ENCODE results near the gene ZNF346.

The ZNF346 gene

DNA sequence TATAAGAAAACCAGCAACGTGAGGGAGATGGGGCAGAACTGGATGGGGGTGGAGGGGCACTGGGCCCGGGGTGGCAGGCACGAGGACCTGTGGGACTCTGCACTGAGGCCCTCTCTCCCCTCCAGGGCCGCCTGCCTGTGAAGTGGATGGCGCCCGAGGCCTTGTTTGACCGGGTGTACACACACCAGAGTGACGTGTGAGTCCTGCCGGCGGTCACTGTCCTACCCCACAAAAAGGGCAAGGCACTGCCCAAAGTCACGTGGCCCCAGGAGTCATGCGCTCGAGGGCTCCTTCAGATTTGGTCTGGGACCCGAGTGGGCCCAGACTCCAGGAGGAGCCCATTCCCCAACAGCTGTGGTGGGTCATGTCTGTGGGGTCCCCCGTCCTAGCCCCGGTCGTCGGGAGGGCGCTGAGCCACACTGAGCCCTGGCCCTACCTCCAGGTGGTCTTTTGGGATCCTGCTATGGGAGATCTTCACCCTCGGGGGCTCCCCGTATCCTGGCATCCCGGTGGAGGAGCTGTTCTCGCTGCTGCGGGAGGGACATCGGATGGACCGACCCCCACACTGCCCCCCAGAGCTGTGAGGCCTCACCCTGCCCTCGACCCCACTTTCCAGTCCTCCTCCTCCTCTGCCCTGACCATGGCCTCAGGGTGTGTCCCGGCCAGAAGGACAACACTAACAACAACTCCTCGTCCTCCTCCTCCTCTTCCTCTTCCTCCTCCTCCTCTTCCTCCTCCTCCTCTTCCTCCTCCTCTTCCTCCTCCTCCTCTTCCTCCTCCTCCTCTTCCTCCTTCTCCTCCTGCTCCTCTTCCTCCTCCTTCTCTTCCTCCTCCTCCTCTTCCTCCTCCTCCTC is 73.9 kb downstream of the ZNF346 start:
- no peak for DNase-seq

DNA sequence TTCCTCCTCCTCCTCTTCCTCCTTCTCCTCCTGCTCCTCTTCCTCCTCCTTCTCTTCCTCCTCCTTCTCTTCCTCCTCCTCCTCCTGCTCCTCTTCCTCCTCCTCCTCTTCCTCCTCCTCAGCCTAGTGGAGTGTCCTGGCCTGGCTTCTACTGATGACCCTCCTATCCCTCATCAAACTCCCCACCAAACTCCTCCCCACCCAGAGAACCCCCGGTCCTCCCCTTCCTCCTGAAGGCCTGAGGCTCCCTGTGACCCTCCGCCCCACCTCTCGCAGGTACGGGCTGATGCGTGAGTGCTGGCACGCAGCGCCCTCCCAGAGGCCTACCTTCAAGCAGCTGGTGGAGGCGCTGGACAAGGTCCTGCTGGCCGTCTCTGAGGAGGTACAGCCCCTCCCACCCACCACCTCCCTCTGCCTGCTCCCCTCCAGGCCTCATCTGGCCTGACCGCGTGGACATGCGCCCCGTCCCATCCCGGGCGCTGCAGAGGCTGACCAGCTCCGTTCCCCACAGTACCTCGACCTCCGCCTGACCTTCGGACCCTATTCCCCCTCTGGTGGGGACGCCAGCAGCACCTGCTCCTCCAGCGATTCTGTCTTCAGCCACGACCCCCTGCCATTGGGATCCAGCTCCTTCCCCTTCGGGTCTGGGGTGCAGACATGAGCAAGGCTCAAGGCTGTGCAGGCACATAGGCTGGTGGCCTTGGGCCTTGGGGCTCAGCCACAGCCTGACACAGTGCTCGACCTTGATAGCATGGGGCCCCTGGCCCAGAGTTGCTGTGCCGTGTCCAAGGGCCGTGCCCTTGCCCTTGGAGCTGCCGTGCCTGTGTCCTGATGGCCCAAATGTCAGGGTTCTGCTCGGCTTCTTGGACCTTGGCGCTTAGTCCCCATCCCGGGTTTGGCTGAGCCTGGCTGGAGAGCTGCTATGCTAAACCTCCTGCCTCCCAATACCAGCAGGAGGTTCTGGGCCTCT is 74.8 kb downstream of the ZNF346 start:
- peak in 1 of 3 experiments; percentile 6 for DNase-seq

DNA sequence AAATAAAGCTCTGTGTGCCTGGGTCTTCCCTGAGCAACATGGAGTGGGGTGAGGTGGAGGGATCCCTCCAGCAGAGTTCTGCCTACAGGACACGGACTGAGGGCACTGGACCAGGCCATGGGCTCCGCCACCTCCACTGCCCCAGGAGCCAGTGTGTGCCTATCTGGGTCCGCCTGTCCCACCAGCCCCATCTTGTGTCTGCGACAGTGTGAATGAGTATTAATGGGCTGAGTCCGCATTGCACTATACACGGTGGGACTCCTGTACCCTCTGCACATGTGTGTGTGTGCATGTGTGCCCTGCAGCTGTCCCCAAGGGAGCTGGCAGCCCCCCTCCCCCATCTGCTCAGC is 75.6 kb downstream of the ZNF346 start:
- peak in 1 of 3 experiments; percentile 22 for DNase-seq

DNA sequence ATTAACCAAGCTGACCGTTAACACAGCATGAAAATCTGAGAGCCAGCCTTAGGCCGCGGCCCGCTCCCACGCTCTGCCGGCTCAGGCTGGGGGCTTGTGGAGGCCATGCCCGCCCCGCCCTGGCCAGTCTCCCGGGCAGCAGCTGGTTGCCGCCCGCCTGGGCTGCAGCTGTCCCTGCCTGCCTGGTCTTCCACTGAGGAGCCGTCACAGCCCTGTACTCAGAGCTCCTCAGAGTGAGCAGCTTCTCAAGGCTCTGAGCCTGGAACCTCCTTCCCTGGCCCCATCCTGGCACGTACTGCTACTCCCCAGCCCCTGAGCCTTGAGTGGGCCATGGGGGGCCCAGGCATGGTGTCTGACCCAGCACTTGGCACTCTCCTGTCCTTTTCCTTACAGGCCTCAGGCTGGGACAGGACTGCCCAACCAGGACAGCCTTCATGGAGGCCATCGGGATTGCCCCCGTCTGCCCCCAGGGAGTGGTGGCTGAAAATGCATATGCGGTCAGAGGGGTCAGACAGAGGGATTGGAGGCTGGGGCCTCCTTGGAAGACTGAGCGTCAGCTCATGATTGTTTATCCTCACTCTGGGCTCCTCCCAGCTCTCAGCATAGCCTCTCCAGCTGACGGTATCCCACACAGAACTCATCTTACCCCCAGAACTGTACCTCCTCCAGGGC is 76.1 kb downstream of the ZNF346 start:
- peak in 1 of 3 experiments; percentile 52 for DNase-seq

DNA sequence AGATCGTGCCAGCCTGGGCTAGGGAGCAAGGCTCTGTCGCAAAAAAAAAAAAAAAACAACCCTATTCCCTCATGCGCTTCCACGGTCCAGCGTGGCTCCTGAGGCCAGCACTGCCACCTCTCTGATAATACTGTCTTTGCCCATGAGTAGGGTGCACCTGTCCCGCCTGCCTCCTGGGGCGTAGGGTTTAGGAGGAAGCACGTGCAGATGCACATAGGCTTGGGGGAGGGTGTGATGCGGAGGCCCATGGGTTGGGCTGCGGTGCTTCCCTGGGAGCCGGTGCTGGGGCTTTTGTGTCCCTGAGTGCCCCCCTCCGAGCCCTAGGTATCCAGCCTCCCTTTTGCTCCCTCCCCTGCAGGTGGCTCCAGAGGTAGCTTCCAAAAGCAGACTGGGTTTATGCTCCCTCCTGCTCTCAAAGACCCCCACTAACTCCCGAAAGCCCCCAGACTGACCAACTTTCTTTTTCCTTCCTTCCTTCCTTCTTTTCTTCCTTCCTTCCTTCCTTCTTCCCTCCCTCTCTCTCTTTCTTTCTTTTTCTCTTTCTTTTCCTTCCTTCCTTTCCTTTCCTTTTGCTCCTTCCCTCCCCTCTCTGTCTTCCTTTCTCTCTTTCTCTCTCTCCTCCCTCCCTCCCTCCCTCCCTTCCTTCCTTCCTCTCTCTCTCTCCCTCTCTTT is 77.1 kb downstream of the ZNF346 start:
- DNase-seq, result peak in 2 of 3 experiments; percentile 44 to 75

DNA sequence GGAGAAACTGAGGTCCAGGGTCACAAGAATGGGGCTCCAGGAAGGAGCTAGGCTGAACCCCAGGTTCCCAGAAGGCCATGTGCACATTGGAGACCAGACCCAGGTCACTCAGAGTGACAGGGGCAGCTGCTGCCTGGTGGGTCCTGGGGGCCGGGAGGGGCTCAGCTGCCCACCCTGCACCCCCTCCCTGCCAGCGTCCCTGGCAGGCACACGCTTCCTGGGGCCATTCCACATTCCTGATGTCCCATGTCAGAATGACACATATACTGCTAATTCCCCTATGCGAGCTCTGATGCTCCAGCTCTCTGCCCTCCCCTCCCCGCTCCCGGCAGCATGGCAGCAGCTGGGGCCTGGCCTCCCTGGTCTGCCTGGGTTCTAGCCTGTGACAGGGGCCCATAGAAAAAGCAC is 78.2 kb downstream of the ZNF346 start:
- no peak for DNase-seq

DNA sequence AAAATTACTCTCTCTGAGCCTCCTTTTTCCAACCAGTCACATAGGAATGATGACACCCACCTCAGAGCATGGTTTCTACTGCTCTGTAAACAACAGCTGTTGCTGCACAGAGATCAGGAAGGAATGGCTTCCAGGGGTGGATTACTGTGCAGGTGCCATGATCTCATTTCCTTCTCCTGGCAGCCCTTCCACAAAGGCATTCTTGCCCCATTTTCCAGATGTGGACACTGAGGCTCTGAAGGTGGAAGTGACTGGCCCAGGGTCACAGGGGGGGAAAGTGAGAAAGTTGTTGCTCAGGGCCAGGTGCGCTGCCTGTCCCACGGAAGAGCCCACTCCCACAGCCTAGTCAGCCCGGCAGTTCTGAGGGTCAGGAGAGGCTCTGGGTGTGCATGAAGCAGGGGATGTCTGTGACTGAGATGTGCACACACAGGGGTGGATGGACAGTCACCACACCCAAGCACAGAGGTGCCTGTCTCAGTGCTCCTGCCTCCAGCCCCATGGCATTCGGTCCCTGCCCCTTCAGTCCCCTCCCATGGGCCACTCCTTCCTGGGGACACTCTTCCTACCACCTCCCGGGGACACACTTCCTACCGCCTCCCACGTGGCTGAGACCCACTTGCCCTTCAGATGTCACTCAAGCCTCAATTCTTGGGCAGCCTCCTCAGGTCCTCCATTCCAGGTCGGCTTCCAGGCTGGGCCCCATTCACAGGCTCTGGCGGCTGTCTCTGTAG is 81.2 kb downstream of the ZNF346 start:
- DNase-seq, result peak in 1 of 3 experiments; percentile 1

DNA sequence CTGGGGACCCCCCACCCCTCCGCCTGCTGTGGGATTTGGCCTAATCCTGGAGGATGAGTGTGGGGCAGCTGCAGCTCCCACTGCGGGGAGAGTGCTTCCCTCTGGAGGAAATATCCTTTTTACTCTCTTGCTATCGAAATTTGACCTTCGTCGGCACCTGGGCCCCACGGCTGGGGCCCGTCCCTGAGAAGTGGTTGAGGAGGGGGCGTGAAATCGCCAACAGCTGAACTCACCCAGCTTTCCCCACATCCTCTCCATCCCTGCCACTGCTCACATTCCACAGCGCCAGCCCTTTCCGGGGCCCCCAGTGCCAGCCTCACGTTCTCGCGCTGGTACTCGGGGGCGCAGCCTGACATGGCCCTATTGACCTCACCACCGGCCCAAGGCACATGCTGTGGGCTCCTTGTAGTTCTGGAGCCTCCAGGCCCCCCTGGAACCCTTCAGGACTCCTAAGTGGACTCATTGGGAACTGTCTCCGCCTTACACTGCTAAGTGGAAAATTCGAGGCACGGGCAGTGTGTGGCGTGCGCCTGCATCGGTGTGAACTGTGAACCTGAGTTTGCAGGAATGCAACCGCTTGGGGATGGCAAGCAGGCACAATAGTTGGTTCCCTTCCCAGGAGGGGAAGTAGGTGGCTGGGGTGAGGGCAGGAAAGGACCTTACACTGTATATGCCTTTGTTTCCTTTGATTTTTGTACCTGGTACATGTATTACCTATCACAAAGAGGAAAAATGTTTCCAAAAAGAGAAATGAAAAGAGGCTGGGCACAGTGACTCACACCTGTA is 83.4 kb downstream of the ZNF346 start:
- DNase-seq, result no peak

DNA sequence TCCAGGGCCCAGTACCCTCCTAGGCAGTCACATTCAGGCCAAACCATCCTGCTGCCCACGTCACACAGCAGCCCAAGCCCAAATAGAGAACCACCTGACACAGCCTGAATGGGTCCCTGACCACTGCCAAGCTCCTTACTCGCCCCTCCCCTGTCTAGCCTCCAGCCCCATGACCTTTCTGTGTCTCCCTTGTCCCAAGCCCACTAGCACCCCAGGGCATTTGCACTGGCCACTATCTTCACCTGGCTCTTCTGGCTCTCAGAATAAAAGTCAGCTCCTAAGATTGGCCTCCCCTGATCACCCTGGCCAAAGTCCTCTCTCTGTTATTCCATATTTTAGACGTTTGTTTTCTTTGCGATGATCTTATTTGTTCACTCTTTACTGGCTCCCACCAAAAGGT is 84.7 kb downstream of the ZNF346 start:
- no peak for DNase-seq

DNA sequence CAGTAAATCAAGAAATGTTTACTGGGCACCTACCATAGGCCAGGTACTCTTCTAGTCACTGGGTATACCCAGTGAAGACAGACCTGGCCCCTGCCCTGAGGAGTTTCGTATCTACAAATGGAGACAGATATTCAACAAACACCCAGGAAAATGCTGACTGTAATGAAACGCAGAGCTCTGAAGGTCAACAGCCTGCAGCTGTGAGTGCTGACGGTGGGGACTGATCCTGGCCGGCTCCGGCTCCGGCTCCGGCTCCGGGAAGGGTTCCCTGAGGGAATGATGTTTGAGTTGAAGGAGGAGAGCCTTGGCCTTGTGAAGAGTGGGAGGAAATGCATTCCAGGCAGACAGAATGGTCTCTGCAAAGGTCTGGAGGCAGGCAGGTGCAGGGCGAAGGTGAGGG is 87.3 kb downstream of the ZNF346 start:
- no peak for DNase-seq

DNA sequence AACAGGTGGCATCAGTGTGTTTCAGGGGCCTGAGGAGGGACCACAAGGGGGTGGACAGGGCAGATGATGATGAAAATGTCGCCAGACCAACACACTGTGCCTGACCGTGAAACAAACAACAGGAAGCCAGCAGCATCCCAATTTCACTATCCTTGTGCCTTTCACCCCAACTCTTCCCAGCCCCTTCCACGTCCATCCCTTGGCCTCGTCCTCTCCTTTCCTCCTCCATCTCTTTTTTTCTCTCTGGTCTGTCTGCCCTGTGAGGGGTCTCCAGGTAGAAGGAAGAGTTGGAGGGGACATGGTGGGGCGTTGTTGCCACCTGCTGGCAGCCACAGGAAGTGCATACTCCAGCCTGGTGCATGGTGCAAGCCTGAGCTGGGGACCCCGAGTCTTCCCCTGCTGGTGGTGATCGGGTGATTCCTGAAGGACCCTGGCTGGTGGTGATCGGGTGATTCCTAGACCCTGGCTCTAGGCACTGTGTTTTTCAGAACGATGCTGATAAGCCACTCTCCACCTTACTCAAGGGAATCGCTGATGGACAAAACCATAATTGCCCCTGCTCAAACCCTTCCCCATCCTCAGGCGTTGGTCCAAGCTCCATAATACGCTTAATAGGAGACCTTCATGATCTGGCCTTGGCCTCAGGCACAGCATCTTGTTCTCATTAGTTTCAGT is 89.4 kb downstream of the ZNF346 start:
- DNase-seq, result peak; percentile 25 to 63 (median 35)

DNA sequence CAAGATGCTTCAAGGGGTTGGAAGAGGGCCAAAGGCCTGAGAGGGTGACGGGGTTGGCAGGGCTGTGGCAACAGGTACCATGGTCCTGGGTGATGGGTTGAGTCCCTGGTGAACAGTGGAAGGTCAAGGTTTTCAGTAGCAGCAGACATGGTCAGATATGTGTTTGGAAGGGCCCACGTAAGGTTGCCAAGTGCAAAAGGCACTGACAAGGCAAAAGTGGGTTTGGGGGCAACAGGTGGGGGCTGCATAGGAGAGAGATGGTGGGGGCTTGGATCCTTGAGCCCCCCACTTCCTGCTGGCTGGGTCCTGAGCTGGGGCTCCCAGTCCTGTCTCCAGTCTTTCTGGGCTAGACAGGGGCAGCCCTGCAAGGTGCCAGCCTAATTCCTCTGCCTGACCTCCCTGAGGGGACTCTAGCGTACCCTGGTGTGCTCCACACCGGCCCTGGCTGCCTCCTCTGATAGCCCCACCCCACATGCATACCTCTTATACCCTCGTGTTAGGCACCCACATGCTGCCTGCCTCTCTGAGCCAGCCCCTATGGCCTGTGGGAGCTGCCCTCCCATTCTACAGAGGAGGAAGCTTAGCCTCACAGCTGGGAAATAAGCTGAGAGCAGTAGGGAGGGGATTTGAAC is 90.2 kb downstream of the ZNF346 start:
- DNase-seq, result no peak

DNA sequence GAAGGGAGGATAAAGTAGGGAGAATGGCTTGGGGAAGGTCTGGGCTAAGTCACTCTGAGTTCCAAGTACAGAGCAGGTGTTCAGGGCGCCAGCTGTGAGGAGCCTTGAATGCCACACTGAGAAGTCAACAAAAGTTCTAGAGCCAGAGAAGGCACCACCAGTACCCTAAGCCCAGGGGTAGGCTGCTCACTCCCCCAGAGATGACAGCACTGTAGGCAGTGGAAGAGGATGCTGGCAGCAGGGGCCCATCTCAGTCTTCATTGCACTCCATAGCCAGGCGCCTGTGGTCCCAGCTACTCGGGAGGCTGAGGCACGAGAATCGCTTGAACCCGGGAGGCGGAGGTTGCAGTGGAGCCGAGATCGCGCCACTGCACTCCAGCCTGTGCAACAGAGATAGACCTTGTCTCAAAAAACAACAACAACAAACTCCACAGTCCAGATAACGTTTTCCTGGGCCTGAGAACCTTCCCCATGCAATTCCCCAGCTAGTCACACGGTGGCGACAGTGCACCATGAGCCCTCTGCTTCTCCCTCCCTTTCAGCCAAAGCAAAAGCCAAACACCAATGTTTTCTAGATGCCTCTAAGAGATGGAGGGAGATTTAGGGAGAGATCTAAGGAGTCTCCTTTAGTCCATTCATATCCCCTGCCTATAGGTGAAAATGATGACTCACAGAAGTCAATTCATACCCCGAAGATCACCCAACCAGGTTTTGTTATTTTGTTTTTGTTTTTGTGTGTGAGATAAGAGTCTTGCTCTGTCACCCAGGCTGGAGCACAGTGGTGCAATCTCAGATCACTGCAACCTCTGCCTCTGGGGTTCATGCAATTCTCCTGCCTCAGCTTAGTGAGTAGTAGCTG is 91.3 kb downstream of the ZNF346 start:
- DNase-seq, result peak; percentile 45 to 70 (median 52)

DNA sequence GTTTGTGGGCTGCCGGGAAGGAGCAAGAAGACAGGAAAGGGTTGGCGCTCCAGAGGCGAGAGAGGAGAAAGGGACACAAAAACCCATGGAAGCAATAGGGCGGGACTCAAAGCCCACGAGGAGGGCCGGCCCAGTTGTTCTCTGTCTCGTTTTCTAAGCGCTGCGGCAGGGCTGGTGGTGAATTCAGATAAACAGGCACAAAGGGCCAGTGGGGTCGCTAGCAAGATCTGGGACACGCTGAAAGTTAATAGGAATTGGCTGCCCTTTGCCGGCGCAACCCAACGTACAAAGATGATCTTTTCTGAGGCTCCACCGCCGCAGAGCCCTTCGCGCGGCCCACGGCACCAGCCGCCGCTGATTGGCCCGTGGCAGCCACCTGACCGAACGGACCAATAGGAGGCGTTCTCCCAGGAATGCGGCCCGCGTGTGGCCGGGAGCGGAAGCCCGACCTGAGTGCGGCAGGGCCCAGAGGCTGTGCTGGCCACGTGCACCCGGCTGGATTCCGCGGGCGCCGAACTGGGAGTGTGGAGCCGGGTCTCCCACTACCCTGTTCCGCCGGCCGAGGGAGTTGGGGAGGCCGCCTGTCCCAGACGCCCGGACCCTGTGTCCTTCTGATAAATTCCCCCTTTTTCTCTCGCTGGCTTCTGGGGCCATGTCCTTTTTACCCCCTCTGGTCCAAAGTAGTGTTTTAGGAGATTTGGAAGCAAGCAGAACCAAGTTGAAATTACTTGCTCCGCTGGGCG is 94.3 kb downstream of the ZNF346 start:
- DNase-seq, result no peak

DNA sequence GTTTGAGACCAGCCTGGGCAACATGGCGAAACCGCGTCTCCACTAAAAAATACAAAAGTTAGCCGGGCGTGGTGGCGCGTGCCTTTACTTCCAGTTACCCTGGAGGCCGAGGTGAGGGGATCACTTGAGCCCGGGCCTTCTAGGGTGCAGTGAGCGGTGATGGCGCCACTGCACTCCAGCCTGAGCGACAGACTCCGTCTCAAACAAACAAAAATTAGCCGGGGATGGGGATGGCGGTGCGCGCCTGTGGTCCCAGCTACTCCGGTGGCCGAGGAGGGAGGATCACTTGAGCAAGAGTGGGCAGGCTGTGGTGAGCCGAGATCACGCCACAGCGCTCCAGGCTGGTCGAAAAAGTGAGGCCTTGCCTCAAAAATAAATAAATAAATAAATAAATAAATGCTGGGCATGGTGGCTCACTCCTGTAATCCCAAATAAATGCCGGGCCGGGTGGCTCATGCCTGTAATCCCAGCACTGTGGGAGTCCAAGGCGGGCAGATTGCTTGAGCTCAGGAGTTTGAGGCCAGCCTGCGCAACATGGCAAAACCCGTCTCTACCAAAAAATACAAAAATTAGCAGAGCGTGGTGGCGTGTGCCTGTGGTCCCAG is 95.0 kb downstream of the ZNF346 start:
- DNase-seq, result no peak

DNA sequence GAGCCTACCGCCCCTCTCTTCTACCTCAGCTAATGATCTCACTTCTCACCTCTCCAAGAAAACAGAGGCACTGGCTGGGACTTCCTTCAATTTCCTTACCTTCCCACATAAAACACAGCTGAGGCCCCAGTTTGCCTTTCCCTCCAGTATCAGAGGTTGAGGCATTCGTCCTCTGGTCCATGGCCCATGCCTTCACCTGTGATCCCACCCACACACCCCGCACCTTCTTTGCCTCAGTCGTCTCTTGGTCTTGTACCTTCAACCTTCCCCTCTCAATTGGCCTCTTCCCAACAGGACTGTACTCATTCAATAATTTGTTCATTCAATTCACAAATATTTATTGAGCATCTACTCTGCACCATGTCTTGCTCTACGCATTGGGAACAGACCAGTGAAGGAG is 100.1 kb downstream of the ZNF346 start:
- no peak for DNase-seq

DNA sequence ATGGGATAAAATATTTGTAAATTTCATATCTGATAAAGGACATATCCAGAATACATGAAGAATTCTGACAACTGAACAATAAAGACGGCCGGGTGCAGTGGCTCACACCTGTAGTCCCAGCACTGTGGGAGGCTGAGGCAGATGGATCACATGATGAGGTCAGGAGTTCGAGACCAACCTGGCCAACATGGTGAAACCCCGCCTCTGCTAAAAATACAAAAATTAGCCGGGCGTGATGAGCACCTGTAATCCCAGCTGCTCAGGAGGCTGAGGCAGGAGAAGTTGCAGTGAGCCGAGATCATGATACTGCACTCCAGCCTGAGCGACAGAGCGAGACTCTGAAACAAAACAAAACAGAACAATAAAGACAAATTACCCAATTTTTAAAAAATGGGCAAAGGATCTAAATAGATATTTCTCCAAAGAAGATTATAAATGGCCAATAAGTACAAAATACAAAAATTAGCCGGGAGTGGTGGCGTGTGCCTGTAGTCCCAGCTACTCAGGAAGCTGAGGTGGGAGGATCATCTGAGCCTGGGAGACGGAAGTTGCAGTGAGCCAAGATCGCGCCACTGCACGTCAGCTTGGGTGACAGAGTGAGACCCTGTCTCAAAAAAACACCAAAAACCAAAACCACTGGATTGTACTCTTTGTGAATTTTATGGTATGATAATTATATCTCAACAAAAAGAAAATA is 101.4 kb downstream of the ZNF346 start:
- DNase-seq, result no peak
